Panc1 (cell line): Measurements from ENCODE around the gene GTF2I. TPM values are rescaled to one million over a fixed set of nuclear protein-coding genes. Genes with fewer than 3 reads are reported as not detected.
"Not testable (repeated sequence)": the region's sequence is repeated elsewhere in the genome, so short reads cannot be mapped to it uniquely, and the experiment has no call there.

ENCODE experiments used
- ATAC-seq: fragments of 200-7000 bp; cut with Tn5 transposase; 2 replicates; pipeline ENCODE4 v1.9.1; 2020; ENCODE audit warnings: mild to moderate bottlenecking, moderate library complexity
- BruUV-seq: library from RNA; stranded (reverse); fragments of 400-500 nt; replicated peaks from 2 replicates; lab custom pipeline; 2021; lab: Mats Ljungman, UMichigan
- CTCF ChIA-PET: fragments of 300-600 bp; sonication (Branson Sonifier 250); formaldehyde crosslinking; loops from one replicate; lab custom pipeline; 2022; ENCODE audit warnings: antibody characterized with exemption; lab: Charles Lee
- POLR2A ChIA-PET: fragments of 300-600 bp; sonication (Branson Sonifier 250); formaldehyde crosslinking; loops from one replicate; lab custom pipeline; 2022; ENCODE audit warnings: antibody characterized with exemption; lab: Charles Lee
- DNase-seq: peaks from one replicate; pipeline ENCODE4 v3.0.0-alpha.2; 2010; ENCODE audit warnings: low read depth, low spot score
- H3K27ac ChIP-seq: 2 replicates; pipeline ENCODE4 v1.5.1; 2011; ENCODE audit warnings: mild to moderate bottlenecking, low read length, inconsistent platforms
- H3K27me3 ChIP-seq: fragments of 200-500 bp; sonication (Bioruptor generic); 2 replicates; pipeline ENCODE4 v1.6.0; 2014; ENCODE audit warnings: low read length, inconsistent platforms; ENCODE audit not compliant: control insufficient read depth, insufficient read depth
- H3K36me3 ChIP-seq: fragments of 200-500 bp; sonication (Bioruptor generic); 2 replicates; pipeline ENCODE4 v1.5.1; 2014; ENCODE audit warnings: inconsistent platforms, mild to moderate bottlenecking, low read length, moderate library complexity; ENCODE audit not compliant: control insufficient read depth, insufficient read depth
- H3K4me1 ChIP-seq: 2 replicates; pipeline ENCODE4 v1.5.1; 2011; ENCODE audit warnings: inconsistent platforms, mild to moderate bottlenecking, low read length, moderate library complexity; ENCODE audit not compliant: control insufficient read depth, insufficient read depth
- H3K4me3 ChIP-seq, 2 experiments: 2 replicates each; pipeline ENCODE4 v1.5.1; 2011 to 2012; ENCODE audit warnings: low read depth in 2 of 2, low read length in 2 of 2, mild to moderate bottlenecking in 2 of 2, inconsistent platforms in 1 of 2, moderate library complexity in 1 of 2
- H3K9me3 ChIP-seq: fragments of 200-500 bp; sonication (Bioruptor generic); 2 replicates; pipeline ENCODE4 v1.5.1; 2014; ENCODE audit warnings: low read depth, mild to moderate bottlenecking, inconsistent platforms, low read length, moderate library complexity; ENCODE audit not compliant: control insufficient read depth, insufficient read depth
- in situ Hi-C: cut with HindIII; loops from 2 replicates; pipeline ENCODE4 v1.10.0; 2016; ENCODE audit warnings: low sequenced_read_pairs, low pct_unique_long_range_greater_than_20kb
- intact Hi-C: fragments of 100-400 bp; cut with micrococcal nuclease; formaldehyde crosslinking; loops from one replicate; pipeline ENCODE4 v1.10.0; 2022; ENCODE audit not compliant: unreplicated experiment
- total RNA-seq: library from RNA; stranded (reverse); gene quantifications from one replicate; pipeline ENCODE4 v1.2.1, GENCODE V29; 2021; ENCODE audit not compliant: unreplicated experiment

The GTF2I gene
- total RNA-seq, 1 experiment from 2014 or later: 305 TPM

DNA sequence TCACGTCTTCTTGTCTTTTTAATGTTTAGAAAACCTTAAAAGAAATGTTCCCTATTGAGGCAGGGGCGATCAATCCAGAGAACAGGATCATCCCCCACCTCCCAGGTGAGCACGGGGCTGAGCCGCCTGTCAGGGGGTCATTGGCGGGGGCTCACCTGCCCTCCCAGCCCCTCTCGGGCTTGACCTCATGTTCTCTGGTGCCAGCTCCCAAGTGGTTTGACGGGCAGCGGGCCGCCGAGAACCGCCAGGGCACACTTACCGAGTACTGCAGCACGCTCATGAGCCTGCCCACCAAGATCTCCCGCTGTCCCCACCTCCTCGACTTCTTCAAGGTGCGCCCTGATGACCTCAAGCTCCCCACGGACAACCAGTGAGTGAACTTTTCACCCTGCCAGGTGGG, 121.5 kb downstream of the GTF2I start:
- intact Hi-C loops, H3K4me1 ChIP-seq, POLR2A ChIA-PET, DNase-seq, H3K36me3 ChIP-seq, H3K4me3 ChIP-seq, H3K27me3 ChIP-seq, ATAC-seq, CTCF ChIA-PET, H3K9me3 ChIP-seq, BruUV-seq, in situ Hi-C loops, H3K27ac ChIP-seq: not testable (repeated sequence)

DNA sequence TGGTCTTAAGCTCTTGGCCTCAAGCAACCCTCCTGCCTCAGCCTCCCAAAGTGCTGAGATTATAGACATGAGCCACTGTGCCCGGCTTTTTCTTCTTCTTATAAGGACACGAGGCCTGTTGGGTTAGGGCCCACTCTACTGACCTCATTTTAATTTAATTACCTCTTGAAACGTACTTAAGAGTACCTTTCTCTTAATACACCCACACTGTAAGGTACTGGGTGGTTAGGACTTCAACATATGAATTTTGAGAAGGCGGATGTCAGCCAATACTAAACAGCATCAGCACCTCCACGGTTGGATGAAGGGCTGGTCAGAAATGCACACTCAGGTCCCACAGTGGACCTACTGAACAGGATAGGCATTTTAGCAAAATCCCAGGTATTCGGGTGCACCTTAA, 124.2 kb downstream of the GTF2I start:
- BruUV-seq, H3K27me3 ChIP-seq, H3K4me3 ChIP-seq, POLR2A ChIA-PET, in situ Hi-C loops, CTCF ChIA-PET, H3K36me3 ChIP-seq, intact Hi-C loops, H3K9me3 ChIP-seq, ATAC-seq, DNase-seq, H3K4me1 ChIP-seq, H3K27ac ChIP-seq: not testable (repeated sequence)

DNA sequence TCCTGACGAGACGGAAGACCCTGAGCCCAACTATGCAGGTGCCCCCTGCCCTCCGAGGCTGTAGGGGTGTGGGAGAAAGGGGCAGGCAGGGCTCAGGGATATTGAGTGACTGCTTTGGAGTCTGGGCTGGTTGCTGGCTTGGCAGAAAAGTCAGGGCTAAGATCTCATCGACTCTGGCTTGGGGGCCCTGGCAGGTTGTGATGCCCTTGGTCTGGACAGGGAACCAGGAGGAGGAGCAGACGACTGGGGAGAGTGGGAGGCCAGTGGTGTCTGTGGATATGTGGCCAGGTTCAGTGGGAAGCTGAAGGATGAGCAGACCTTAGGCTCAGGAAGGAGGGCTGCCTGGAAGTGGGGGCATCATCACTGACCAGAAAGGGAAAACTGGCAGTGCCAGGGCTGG, 126.1 kb downstream of the GTF2I start:
- H3K4me1 ChIP-seq, H3K9me3 ChIP-seq, CTCF ChIA-PET, H3K4me3 ChIP-seq, in situ Hi-C loops, H3K36me3 ChIP-seq, intact Hi-C loops, ATAC-seq, DNase-seq, H3K27me3 ChIP-seq, H3K27ac ChIP-seq, BruUV-seq, POLR2A ChIA-PET: not testable (repeated sequence)

DNA sequence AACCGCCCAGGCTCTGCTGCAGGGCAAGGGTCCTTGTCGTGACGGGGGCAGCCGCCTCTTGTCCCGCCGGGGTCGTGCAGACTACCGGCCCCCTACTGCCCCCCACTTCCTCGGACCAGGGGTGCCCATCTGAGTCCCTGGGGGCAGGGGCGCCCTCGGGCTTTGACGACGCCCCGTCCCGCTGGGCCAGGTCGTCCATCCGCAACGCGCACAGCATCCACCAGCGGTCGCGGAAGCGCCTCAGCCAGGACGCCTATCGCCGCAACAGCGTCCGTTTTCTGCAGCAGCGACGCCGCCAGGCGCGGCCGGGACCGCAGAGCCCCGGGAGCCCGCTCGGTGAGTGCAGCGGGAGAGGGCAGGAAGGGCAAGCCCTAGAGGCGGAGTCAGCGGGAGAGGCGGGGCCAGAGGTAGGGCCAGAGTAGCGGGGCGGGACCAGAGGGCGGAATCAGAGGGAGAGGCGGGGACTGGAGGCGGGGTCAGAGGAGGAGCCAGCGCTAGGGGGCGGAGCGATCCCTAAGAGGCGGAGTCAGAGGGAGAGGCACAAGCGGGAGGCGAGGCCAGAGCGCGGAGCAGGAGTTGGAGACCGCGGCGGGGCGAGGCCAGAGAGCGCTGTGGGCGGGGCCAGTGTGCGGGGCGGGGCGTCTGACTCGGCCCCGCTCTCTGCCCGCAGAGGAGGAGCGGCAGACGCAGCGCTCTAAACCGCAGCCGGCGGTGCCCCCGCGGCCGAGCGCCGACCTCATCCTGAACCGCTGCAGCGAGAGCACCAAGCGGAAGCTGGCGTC, 131.0 kb downstream of the GTF2I start:
- intact Hi-C loops, POLR2A ChIA-PET, in situ Hi-C loops: not testable (repeated sequence)

GRCh38 chr7:74789200-74789736, 131.8 kb downstream of the GTF2I start:
- CTCF ChIA-PET, H3K4me3 ChIP-seq, DNase-seq, intact Hi-C loops, H3K27ac ChIP-seq, BruUV-seq, H3K9me3 ChIP-seq, POLR2A ChIA-PET, in situ Hi-C loops, H3K36me3 ChIP-seq, H3K27me3 ChIP-seq, H3K4me1 ChIP-seq: not testable (repeated sequence)
- ATAC-seq: peak; percentile 10; the same call in 1 of the 2 replicates

More for the DNA sequence above, 131.0 kb downstream of the GTF2I start:
- H3K27ac ChIP-seq, H3K9me3 ChIP-seq, H3K36me3 ChIP-seq, H3K27me3 ChIP-seq, H3K4me1 ChIP-seq, CTCF ChIA-PET, BruUV-seq: not testable (repeated sequence)
- ATAC-seq (peak; percentile 96), DNase-seq (peak; percentile 7)
- peak overlapping the region; percentile 26 to 29; a peak in 3 of 4 replicates for H3K4me3 ChIP-seq

- H3K36me3 ChIP-seq, in situ Hi-C loops, DNase-seq, POLR2A ChIA-PET, CTCF ChIA-PET, intact Hi-C loops, H3K27me3 ChIP-seq, H3K9me3 ChIP-seq, H3K4me3 ChIP-seq, H3K4me1 ChIP-seq, ATAC-seq, H3K27ac ChIP-seq, BruUV-seq: not testable (repeated sequence)
These were observed 140.5 kb downstream of the GTF2I start for GRCh38 chr7:74797848-74798622.

- POLR2A ChIA-PET: not testable (repeated sequence)
These were observed 141.1 kb downstream of the GTF2I start for GRCh38 chr7:74798644-74799043.

More at GRCh38 chr7:74798644-74799043, 141.1 kb downstream of the GTF2I start:
- H3K9me3 ChIP-seq, H3K36me3 ChIP-seq, H3K27me3 ChIP-seq, CTCF ChIA-PET, BruUV-seq, DNase-seq, H3K27ac ChIP-seq, H3K4me3 ChIP-seq, in situ Hi-C loops, intact Hi-C loops, H3K4me1 ChIP-seq: not testable (repeated sequence)
- ATAC-seq: peak; percentile 53; the same call in 1 of the 2 replicates
